Activated CD8-positive, alpha-beta T cell treated with anti-CD3 and anti-CD28 coated beads for 36 hours (primary cell): ENCODE measurements around the gene PRKG1. TPM values are rescaled to one million over a fixed set of nuclear protein-coding genes. Genes with fewer than 3 reads are reported as not detected.
"Not testable (repeated sequence)": the region's sequence is repeated elsewhere in the genome, so short reads cannot be mapped to it uniquely, and the experiment has no call there.

Source experiments
- ATAC-seq: fragments of 200-7000 bp; cut with Tn5 transposase; one replicate; pipeline ENCODE4 v1.10.0; 2021; ENCODE audit warnings: mild to moderate bottlenecking, moderate library complexity
- CTCF ChIA-PET: fragments of 350-600 bp; sonication (Branson Sonifier 250); formaldehyde crosslinking; loops from one replicate; lab custom pipeline; 2021; ENCODE audit warnings: antibody characterized with exemption; lab: Charles Lee
- POLR2A ChIA-PET: fragments of 350-600 bp; sonication (Branson Sonifier 250); formaldehyde crosslinking; loops from one replicate; lab custom pipeline; 2021; ENCODE audit warnings: antibody characterized with exemption; lab: Charles Lee
- DNase-seq: peaks from one replicate; pipeline ENCODE4 v3.0.0-alpha.2; 2020
- H3K27ac Mint-ChIP-seq: one replicate; pipeline ENCODE4 v1.8.0; 2021; ENCODE audit warnings: mild to moderate bottlenecking, mixed read lengths
- H3K27me3 Mint-ChIP-seq: one replicate; pipeline ENCODE4 v1.8.0; 2021; ENCODE audit warnings: mixed read lengths
- H3K36me3 Mint-ChIP-seq: one replicate; pipeline ENCODE4 v1.8.0; 2021; ENCODE audit warnings: low read depth, mixed read lengths
- H3K4me1 Mint-ChIP-seq: one replicate; pipeline ENCODE4 v1.8.0; 2021; ENCODE audit warnings: low read depth, mixed read lengths
- H3K4me3 Mint-ChIP-seq: one replicate; pipeline ENCODE4 v1.8.0; 2021; ENCODE audit warnings: mild to moderate bottlenecking, moderate library complexity, mixed read lengths
- H3K9me3 Mint-ChIP-seq: one replicate; pipeline ENCODE4 v1.8.0; 2021; ENCODE audit warnings: mixed read lengths
- intact Hi-C: fragments of 100-400 bp; cut with micrococcal nuclease; formaldehyde crosslinking; loops from one replicate; pipeline ENCODE4 v1.10.0; 2022
- total RNA-seq, 2 experiments: library from RNA; stranded (reverse); gene quantifications; one replicate each; pipeline ENCODE4 v1.2.3, GENCODE V29; 2021
- TF ChIP-seq, protein P1 (sequence below): fragments of 200-600 bp; IDR thresholded peaks from one replicate; pipeline ENCODE4 v1.8.0; 2022; ENCODE audit warnings: antibody characterized with exemption, mild to moderate bottlenecking

PRKG1 gene
- total RNA-seq, 2 experiments from 2014 or later: not detected

DNA sequence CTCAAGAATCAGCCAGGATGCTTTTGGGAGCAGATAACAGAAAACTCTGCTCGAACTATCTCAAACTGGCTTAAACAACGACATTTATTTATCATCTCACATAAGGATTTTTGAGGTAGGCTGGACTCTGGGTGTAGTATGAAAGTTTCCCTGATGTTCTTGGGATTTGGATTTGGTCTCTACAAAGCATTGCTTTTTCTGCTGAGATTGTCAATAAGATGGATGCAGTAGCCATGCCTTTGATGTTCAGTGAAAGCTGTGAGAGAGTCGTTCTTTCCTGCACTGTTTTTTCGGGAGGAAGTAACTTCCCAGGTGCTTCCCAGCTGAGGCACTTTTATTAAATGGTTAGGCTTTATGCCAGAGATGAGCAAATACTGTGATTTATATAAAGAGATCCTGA lies 181.1 kb downstream of the PRKG1 start:
- no peaks in the 10 kb centered on the region for H3K9me3 Mint-ChIP-seq
- TF ChIP-seq, protein P1, sequence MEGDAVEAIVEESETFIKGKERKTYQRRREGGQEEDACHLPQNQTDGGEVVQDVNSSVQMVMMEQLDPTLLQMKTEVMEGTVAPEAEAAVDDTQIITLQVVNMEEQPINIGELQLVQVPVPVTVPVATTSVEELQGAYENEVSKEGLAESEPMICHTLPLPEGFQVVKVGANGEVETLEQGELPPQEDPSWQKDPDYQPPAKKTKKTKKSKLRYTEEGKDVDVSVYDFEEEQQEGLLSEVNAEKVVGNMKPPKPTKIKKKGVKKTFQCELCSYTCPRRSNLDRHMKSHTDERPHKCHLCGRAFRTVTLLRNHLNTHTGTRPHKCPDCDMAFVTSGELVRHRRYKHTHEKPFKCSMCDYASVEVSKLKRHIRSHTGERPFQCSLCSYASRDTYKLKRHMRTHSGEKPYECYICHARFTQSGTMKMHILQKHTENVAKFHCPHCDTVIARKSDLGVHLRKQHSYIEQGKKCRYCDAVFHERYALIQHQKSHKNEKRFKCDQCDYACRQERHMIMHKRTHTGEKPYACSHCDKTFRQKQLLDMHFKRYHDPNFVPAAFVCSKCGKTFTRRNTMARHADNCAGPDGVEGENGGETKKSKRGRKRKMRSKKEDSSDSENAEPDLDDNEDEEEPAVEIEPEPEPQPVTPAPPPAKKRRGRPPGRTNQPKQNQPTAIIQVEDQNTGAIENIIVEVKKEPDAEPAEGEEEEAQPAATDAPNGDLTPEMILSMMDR: no peak
- no peaks in the 10 kb centered on the region for H3K36me3 Mint-ChIP-seq
- no peaks in the 10 kb centered on the region for H3K27me3 Mint-ChIP-seq
- ChIA-PET CTCF (no interaction called here), POLR2A (no interaction called here)
- intact Hi-C loops: no loop called here
- no peak overlapping the region for H3K27ac Mint-ChIP-seq
- DNase-seq: no peak
- no peak overlapping the region for H3K4me3 Mint-ChIP-seq
- no peaks in the 10 kb centered on the region for H3K4me1 Mint-ChIP-seq
- ATAC-seq: no peak

DNA sequence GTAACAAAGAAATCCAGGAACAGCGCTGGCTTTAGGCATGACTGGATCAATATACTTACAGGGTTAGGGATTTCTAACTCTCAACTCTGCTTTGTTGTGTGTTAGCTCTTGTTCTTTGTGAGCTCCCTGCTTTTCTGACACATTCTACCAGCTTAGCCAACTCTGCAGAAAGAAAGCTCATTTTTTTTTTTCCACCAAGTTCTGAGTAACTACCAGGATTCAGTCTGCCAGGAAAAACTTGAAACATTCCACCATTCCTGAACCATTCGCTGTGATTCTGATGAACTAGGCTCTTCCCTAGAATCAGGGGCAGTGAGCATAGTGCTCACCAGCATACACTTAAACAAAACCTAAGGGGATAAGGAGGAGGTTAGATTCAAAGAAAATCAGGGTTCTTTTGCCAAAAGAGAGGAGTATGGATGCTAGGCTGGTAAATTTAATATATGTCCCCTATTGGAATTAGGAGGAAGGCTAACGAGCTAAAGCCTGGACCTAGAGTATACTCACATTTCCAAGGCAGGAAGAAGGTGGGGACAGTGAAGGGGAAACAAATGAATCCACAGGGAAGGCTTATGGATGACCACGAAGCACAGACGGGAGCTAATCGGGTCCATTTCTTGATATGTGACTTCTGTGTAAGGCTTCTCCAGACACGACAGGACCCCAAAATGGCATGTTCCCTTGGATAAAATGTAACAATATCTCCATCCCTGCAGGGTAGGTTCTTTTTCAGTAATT lies 183.4 kb downstream of the PRKG1 start:
- H3K4me1 Mint-ChIP-seq: no peaks in the 10 kb centered on the region
- H3K36me3 Mint-ChIP-seq: no peaks in the 10 kb centered on the region
- intact Hi-C loops: no loop called here
- H3K4me3 Mint-ChIP-seq: no peak overlapping the region
- POLR2A ChIA-PET: no interaction called here
- no peak overlapping the region for H3K27ac Mint-ChIP-seq
- no peak for DNase-seq
- no peak for ATAC-seq
- CTCF ChIA-PET: interaction anchor here (0.9 kb wide), 1 partner anchor 23 kb away, joined by 3 read pairs; no protein-coding TSS in a partner anchor
- no peaks in the 10 kb centered on the region for H3K9me3 Mint-ChIP-seq
- TF ChIP-seq, protein P1: no peak
- no peaks in the 10 kb centered on the region for H3K27me3 Mint-ChIP-seq

DNA sequence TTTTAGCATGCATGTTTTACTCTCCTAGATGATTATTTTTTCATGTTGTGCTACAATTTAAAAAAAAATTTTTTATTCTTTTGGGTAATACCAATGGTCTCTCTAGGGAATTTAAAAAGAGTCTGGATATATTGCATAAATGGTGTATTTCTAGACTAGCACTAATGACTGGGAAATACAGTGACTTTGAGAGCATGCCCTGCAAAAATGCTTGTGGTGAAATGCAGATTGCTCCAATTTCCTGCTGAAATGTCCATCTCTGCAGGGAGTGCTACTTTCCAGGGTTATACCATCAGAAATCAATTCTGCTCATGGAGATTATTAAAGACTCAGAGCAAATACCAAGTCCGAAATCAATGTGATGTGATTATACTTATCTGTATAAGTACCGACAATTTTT lies 186.1 kb downstream of the PRKG1 start:
- H3K27me3 Mint-ChIP-seq: no peaks in the 10 kb centered on the region
- intact Hi-C loops: no loop called here
- no peak for DNase-seq
- H3K36me3 Mint-ChIP-seq: no peaks in the 10 kb centered on the region
- ATAC-seq: no peak
- TF ChIP-seq, protein P1: no peak
- no peaks in the 10 kb centered on the region for H3K9me3 Mint-ChIP-seq
- no peaks in the 10 kb centered on the region for H3K4me1 Mint-ChIP-seq
- no peak overlapping the region for H3K4me3 Mint-ChIP-seq
- no peak overlapping the region for H3K27ac Mint-ChIP-seq
- ChIA-PET POLR2A (no interaction called here), CTCF (no interaction called here)

DNA sequence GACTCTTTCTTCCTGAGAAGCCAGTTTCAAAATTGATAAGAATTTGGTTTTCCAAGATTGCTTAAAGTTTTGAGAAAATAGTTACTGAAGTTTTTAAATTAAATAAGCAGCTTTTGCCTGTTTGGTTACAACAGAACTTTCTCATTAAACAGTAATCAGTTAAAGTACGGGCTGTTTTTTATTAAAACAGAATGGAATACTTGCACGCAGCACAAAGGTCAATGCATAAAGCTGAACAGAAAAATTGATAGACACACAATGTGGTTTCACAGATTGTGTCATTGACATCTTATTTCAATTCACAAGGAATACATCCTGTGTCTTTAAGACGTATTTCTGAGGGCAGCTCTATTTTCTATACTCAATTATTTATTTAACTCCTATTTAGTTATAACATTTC lies 192.2 kb downstream of the PRKG1 start:
- no peak for DNase-seq
- H3K27me3 Mint-ChIP-seq: no peaks in the 10 kb centered on the region
- no peak overlapping the region for H3K4me3 Mint-ChIP-seq
- intact Hi-C loops: no loop called here
- H3K9me3 Mint-ChIP-seq: peaks cover 1% of the 10 kb centered on the region
- no peak for ATAC-seq
- POLR2A ChIA-PET: no interaction called here
- TF ChIP-seq, protein P1: no peak
- no peaks in the 10 kb centered on the region for H3K36me3 Mint-ChIP-seq
- CTCF ChIA-PET: no interaction called here
- no peak overlapping the region for H3K27ac Mint-ChIP-seq
- no peaks in the 10 kb centered on the region for H3K4me1 Mint-ChIP-seq

DNA sequence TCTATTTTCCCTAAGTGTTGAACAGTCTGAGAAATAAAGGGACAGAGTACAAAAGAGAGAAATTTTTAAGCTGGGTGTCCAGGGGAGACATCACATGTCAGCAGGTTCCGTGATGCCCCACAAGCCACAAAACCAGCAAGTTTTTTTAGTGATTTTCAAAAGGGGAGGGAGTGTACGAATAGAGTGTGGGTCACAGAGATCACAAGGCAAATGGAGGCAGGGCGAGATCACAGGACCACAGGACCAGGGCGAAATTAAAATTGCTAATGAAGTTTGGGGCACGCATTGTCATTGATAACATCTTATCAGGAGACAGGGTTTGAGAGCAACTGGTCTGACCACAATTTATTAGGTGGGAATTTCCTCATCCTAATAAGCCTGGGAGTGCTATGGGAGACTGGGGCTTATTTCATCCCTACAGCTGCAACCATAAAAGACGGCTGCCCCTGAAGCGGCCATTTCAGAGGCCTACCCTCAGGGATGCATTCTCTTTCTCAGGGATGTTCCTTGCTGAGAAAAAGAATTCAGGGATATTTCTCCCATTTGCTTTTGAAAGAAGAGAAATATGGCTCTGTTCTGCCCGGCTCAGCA lies 193.8 kb downstream of the PRKG1 start:
- H3K4me3 Mint-ChIP-seq, H3K27me3 Mint-ChIP-seq, H3K27ac Mint-ChIP-seq, ATAC-seq, H3K9me3 Mint-ChIP-seq, POLR2A ChIA-PET, CTCF ChIA-PET, DNase-seq, H3K36me3 Mint-ChIP-seq, intact Hi-C loops, H3K4me1 Mint-ChIP-seq: not testable (repeated sequence)
